RPMI8226 (cell line): Measurements from ENCODE around the gene HELLS.
"Not testable (repeated sequence)": the region's sequence is repeated elsewhere in the genome, so short reads cannot be mapped to it uniquely, and the experiment has no call there.

Source experiments
- DNase-seq: peaks from one replicate; pipeline ENCODE4 v3.0.0-alpha.2; 2015

The HELLS gene

DNA sequence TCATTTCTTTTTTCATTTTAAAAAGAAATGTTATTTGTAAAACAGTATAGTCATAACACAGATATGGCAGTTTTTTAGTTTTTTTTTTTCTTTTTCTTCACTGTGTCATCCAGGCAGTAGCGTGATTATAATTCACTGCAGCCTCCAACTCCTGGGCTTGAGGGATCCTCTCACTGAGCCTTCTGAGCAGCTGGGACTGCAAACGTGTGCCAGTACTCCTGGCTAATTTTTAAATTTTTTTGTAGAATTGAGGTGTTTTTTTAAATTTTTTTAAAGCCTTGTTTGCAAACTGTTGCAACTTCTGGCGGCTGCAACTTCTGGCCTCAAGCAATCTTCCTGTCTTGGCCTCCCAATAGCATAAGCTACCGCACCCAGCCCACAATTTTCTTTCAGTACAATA, 63.0 kb downstream of the HELLS start:
- DNase-seq, result no peak

DNA sequence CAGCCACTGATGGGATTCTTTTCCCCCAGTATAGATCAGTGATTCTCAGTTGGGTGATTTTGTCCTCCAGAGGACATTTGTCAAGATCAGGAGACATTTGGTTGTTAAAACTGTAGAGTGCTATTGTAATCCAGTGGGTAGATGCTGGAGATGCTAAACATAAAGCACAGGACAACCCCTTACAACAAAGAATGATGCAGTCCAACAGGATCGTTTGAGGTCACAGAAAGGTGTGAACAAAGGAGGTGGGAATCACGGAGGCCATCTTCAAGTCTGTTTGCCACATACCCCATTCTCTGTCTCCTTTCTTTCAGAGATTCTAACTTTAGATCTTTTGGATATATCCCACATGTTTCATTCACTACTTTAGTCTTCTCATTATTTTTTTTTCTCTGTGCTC, 69.0 kb downstream of the HELLS start:
- DNase-seq, result no peak

DNA sequence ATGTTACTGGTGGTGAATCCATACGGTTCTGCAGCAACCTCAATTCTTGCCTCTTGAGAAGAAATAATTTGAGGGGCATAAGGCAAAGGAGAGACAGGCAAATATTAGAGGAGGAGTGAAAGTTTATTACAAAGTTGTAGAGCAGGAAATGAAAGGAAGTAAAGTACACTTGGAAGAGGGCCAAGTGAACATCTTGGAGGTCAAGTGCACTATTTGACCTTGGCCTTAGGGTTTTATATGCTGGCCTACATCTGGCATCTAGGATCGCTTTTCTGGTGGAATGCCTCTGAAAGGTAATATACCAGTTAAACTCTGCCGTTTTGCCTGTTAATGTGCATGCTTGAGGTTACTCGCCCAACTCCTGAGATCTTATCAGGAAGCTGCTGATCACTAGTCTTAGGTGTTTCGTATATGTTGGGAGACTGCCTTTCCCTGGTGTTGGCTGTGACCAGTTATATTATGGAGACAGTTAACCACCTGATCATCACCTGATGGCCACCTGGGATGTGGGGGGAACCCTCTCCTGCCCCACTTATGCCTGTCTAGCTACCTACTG, 71.9 kb downstream of the HELLS start:
- no peak for DNase-seq

DNA sequence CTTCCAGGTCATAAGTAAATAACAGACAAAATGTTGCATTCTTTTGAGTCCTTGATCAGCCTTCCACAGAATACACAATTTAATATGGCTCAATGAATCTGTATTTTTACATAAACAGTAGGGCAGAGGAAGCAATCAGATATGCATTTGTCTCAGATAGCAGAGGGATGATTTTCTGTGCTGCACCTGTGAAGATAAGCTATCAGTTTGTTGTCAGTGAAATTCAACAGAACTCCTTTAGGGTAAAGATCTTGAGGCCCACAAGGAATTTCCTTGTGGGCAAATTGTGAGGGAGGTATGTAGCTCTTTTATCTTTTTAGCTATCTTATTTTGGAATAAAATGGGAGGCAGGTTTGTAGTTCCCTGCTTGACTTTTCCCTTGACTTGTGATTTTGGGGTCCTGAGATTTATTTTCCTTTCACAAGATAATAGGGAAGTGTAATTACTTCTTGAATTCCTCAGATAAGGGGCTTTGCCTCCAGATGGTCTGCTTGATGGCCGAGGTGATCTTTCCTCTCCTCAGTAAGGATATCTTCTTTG, 77.1 kb downstream of the HELLS start:
- DNase-seq, result no peak

DNA sequence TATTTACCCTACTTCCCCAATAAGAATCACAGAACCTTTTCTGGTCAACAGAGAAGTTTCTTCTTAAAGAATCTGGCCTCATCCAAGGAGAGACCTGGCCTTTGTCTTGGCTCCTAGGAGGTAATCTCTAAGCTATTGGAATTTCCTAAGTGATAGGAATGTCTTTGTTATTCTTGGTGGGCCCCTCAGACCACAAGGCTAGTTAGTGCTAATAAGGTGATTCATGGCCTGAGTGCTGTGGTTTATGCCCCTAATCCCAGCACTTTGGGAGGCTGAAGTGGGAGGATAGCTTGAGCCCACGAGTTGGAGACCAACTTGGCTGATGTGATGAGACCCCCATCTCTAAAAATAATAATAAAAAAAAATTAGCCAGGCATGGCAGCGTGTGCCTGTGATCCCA, 78.0 kb downstream of the HELLS start:
- DNase-seq, result no peak

DNA sequence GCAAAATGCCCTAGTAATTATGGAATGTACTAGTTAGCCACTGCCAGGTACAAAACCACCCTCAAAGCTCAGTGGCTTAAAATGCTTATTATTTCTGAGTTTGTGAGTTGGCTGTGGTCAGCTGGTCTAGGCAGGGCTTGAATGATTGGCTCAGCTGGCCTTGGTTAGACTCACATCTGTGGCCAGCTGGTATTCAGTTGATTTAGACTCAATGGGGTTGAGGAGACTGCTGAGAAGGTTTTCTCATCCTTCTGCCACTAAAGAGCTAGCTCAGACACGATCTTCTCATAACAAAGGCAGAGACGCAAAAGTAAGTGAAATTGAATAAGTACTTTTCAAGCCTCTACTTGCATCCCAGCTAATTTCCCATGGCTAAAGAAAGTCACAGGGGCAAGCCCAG, 80.9 kb downstream of the HELLS start:
- DNase-seq, result no peak

DNA sequence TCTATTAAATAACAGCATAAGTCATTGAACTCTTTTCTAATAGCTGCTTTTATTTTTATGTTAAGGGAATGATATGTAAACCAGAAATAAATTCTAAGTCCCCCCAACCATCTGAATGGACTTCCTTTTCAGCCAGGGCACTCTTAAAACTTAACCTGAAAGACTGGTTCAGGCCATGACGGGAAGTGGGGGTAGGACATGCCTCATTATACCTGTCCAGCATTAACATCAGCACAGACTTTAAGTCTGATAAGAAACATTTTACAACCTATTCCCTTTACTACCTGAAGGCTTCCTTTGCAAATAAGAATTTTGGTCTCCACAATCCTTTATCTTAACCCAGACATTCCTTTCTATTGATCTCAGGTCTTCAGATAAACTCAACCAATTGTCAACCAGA, 81.9 kb downstream of the HELLS start:
- no peak for DNase-seq

DNA sequence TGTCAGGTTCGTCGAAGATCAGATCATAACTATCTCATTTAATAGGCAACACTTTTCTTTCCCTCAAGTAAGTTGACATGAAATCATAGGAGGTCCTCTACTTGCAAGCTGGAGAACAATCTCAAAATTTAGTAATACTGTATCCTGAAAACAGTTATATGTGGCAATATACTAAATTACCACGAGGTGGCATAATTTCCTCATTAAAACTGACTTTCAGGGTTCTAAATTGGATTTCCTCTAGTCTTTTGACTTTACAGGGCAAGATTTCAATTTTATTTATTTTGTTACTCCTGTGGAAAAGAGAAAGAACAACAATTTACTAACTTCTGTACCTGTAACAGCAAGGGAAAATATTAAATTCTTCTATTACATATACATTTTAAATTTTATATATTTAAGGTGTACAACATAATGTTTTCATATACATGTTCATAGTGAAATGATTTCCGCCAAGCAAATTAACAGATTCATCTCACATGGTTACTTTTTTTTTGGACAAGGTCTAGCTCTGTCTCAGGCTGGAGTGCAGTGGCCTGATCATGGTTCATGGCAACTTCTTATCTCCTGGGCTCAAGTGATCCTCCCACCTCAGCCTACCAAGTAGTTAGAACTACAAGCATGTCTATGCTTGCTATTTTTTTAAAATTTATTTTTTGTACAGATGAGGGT, 84.6 kb downstream of the HELLS start:
- DNase-seq, result peak; percentile 19

DNA sequence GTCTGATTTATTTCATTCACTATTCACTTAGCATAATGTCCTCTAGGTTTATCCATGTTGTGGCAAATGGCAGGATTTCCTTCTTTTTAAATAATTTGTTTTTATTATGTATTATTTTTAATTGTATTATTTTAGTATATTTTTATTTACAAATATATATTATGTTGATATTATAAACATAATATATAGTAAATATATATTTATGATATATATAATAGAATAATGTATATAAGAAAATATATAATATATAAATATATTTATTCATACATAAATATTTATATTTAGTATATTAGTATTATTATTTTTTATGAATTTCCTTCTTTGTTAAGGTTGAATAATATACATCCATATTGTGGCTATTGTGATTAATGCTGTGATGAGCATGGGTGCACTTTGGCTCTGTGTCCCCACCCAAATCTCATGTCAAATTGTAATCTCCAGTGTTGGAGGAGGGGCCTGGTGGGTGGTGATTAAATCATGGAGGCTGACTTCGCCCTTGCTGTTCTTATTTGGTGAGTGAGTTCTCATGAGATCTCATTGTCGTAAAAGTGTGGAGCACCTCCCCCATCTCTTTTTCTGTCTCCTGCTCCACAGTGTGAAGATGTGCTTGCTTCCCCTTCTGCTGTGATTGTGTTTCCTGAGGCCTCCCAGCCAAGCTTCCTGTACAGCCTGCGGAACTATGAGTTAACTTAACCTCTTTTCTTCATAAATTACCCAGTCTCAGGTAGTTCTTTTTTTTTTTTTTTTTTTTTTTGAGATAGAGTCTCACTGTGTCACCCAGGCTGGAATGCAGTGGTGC, 85.7 kb downstream of the HELLS start:
- no peak for DNase-seq

DNA sequence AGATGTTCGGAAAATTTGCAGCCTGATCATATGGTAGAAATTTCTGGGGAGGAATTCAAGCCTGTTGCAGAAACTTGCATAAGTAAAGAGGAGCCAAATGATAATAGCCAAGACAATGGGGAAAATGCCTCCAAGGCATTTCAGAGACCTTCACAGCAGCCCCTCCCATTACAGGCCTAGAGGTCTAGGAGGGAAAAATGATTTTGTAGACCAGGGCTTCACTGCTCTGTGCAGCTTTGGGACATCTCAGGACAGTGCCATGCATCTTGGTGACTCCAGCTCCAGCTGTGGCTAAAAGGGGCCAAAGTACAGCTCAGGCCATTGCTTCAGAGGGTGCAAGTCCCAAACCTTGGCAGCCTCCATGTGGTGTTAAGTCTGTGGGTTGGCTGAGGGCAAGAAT, 87.4 kb downstream of the HELLS start:
- no peak for DNase-seq

DNA sequence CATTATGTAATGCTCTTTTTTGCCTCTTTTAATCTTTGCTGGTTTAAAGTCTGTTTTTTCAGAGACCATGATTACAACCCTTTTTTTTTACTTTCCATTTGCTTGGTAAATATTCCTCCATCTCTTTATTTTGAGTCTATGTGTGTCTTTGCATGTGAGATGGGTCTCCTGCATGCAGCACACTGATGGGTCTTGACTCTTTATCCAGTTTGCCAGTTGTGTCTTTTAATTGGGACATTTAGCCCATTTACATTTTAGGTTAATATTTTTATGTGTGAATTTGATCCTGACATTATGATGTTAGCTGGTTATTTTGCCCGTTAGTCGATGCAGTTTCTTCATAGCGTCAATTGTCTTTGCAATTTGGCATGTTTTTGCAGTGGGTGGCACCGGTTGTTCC, 92.5 kb downstream of the HELLS start:
- DNase-seq, result not testable (repeated sequence)

DNA sequence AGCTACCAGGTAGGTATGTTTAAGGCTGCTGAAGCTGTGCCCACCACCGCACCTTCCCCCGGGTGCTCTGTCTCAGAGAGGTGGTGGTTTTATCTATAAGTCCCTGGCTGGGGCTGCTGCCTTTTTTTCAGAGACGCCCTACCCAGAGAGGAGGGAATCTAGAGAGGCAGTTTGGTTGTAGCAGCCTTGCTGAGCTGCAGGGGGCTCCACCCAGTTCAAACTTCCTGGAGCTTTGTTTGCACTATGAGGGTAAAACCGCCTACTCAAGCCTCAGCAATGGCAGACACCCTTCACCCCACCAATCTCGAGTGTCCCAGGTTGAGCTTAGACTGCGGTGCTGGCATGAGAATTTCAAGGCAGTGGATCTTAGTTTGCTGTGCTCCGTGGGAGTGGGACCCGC, 94.3 kb downstream of the HELLS start:
- no peak for DNase-seq

DNA sequence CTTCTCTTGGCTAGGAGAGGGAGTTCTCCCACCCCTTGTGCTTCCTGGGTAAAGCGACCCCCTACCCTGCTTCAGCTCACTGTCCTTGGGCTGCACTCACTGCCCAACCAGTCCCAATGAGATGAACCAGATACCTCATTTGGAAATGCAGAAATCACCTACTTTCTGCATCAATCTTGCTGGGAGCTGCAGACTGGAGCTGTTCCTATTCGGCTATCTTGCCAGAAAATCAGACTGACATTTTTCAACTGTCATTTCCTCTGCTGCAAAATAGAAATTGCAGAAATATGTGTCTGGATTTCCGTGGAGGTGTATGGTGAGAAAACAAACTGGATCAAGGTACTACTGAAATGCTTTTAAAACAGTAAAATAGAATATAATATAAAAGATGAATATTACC, 95.0 kb downstream of the HELLS start:
- DNase-seq, result no peak

DNA sequence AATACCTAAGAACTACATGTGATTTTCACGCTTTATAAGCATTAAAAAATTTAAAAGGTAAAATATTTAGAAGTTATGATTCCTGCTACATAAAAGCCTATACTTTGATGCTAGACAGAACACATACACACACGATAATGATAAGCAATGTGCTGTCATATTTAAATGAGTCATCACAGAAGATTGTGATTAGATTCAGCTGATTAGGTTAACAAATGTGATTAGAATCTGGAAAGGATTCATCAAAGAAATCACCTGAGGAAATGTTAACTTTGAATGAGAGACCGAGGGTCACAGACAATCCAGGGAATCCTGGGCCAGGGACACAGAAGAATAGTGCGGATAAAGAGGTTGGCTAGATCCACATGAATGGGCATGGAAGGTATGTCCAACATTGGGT, 95.9 kb downstream of the HELLS start:
- no peak for DNase-seq

DNA sequence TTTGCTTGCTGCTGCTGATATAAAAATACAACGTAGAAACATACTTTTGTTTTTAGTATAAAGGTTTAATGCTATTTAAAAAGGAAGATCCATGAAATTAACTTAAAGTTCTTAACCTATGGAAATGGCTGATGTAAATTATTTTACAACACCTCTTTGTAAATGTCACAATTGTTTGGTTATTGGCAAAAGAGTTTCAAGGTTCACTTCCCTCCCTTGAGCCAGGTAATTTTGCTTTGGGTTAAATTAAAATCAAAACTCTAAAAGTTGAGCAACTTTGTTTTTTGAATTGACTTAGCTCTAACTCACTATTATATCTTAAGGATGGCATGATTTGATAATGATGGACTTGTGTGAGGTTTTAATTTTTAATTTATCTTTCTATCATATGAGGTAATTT, 98.8 kb downstream of the HELLS start:
- DNase-seq, result no peak

DNA sequence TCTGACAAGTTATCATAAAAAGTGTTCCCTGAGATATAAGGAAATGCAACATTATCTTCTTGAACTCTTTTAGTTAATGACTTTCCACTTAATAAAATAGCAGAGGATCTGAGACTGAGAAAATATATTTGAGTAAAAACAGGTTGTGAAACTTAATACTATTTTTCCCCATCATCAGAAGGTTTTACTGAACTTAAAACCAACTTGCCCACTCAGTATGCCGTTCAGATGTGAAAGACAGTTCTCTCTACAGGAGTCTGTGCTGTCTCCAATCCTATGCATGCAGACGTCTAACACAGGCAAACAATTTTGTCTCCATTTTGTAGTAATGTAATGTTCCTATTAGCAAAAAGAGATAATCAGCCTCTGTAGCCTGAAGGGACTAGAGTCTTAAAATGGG, 99.7 kb downstream of the HELLS start:
- no peak for DNase-seq
